ENCODE results near the gene S100A5.

The S100A5 gene

DNA sequence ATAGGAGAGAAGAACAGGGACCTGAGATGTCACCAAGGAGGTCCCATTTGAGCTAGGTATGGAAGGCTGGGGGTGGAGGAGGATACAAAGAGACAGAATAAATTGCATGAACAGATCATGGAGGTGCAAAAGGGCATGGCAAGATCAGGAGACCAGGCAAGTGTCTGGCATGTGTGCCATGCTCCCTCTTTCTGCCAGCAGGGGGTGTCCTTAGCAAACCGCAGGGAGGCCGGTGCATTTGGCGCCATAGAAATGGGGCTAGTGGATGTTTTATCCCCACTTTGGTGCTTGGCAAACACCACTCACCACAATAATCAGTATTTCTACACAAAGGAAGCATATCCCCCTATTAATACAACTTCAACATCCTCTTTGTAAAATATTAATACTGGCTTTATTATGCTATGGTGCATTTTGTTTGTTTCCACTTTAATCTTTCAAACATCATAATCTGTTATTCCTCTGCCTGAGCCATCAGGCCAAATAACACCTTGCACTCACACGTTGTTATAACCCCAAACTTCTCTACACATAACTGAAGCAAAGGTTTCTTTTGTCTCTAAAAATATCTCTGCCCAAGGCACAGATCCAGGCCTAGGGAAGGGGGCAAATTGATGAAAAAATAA, 30.9 kb downstream of the S100A5 start:
- H3K4me1 ChIP-seq (ENCODE audit: control insufficient read depth in 1 of 2, insufficient read depth in 2 of 2, low read length in 2 of 2): peaks cover 25 to 33% of the 10 kb centered on the region in 2 donors
- H3K36me3 ChIP-seq (ENCODE audit: control insufficient read depth in 1 of 2, insufficient read depth in 2 of 2, low read length in 2 of 2): no peaks in the 10 kb centered on the region
- H3K9me3 ChIP-seq (ENCODE audit: control insufficient read depth in 1 of 2, low read length in 2 of 2): no peaks in the 10 kb centered on the region
- no peak overlapping the region for H3K27ac ChIP-seq (ENCODE audit: low read depth, low read length)
- H3K9ac ChIP-seq (ENCODE audit: low read depth in 1 of 2, low read length in 2 of 2): no peak overlapping the region
- no peak overlapping the region for H3K4me3 ChIP-seq (ENCODE audit: low read depth in 1 of 2, low read length in 2 of 2)
- H3K27me3 ChIP-seq (ENCODE audit: control insufficient read depth in 1 of 2, insufficient read depth in 2 of 2, low read length in 2 of 2): no peaks in the 10 kb centered on the region

GRCh38 chr1:153509036-153509435, 31.7 kb downstream of the S100A5 start:
- H3K4me3 ChIP-seq (ENCODE audit: low read depth in 1 of 2, low read length in 2 of 2): no peak overlapping the region
- H3K36me3 ChIP-seq (ENCODE audit: control insufficient read depth in 1 of 2, insufficient read depth in 2 of 2, low read length in 2 of 2): no peaks in the 10 kb centered on the region
- H3K27me3 ChIP-seq (ENCODE audit: control insufficient read depth in 1 of 2, insufficient read depth in 2 of 2, low read length in 2 of 2): no peaks in the 10 kb centered on the region
- H3K27ac ChIP-seq (ENCODE audit: low read depth, low read length): no peak overlapping the region
- H3K9ac ChIP-seq (ENCODE audit: low read depth in 1 of 2, low read length in 2 of 2): no peak overlapping the region
- peaks cover 25 to 33% of the 10 kb centered on the region in 2 donors for H3K4me1 ChIP-seq (ENCODE audit: control insufficient read depth in 1 of 2, insufficient read depth in 2 of 2, low read length in 2 of 2)
- no peaks in the 10 kb centered on the region for H3K9me3 ChIP-seq (ENCODE audit: control insufficient read depth in 1 of 2, low read length in 2 of 2)

- peaks cover 24 to 31% of the 10 kb centered on the region in 2 donors for H3K4me1 ChIP-seq (ENCODE audit: control insufficient read depth in 1 of 2, insufficient read depth in 2 of 2, low read length in 2 of 2)
- H3K9me3 ChIP-seq (ENCODE audit: control insufficient read depth in 1 of 2, low read length in 2 of 2): no peaks in the 10 kb centered on the region
- H3K27me3 ChIP-seq (ENCODE audit: control insufficient read depth in 1 of 2, insufficient read depth in 2 of 2, low read length in 2 of 2): no peaks in the 10 kb centered on the region
- no peak overlapping the region for H3K27ac ChIP-seq (ENCODE audit: low read depth, low read length)
- H3K4me3 ChIP-seq (ENCODE audit: low read depth in 1 of 2, low read length in 2 of 2): no peak overlapping the region
- no peak overlapping the region for H3K9ac ChIP-seq (ENCODE audit: low read depth in 1 of 2, low read length in 2 of 2)
- no peaks in the 10 kb centered on the region for H3K36me3 ChIP-seq (ENCODE audit: control insufficient read depth in 1 of 2, insufficient read depth in 2 of 2, low read length in 2 of 2)
Observed at GRCh38 chr1:153507926-153508583, 32.7 kb downstream of the S100A5 start.

GRCh38 chr1:153506831-153507413, 33.8 kb downstream of the S100A5 start:
- no peaks in the 10 kb centered on the region for H3K27me3 ChIP-seq (ENCODE audit: control insufficient read depth in 1 of 2, insufficient read depth in 2 of 2, low read length in 2 of 2)
- H3K27ac ChIP-seq (ENCODE audit: low read depth, low read length): peak overlapping the region; percentile 62
- H3K9me3 ChIP-seq (ENCODE audit: control insufficient read depth in 1 of 2, low read length in 2 of 2): no peaks in the 10 kb centered on the region
- H3K9ac ChIP-seq (ENCODE audit: low read depth in 1 of 2, low read length in 2 of 2): peak overlapping the region in 1 of 2 donors; percentile 20
- peaks cover 18 to 19% of the 10 kb centered on the region in 2 donors for H3K4me1 ChIP-seq (ENCODE audit: control insufficient read depth in 1 of 2, insufficient read depth in 2 of 2, low read length in 2 of 2)
- no peak overlapping the region for H3K4me3 ChIP-seq (ENCODE audit: low read depth in 1 of 2, low read length in 2 of 2)
- no peaks in the 10 kb centered on the region for H3K36me3 ChIP-seq (ENCODE audit: control insufficient read depth in 1 of 2, insufficient read depth in 2 of 2, low read length in 2 of 2)

GRCh38 chr1:153506386-153506785, 34.3 kb downstream of the S100A5 start:
- Histone ChIP-seq H3K9me3 (ENCODE audit: control insufficient read depth in 1 of 2, low read length in 2 of 2) (no peaks in the 10 kb centered on the region), H3K4me3 (ENCODE audit: low read depth in 1 of 2, low read length in 2 of 2) (no peak overlapping the region), H3K9ac (ENCODE audit: low read depth in 1 of 2, low read length in 2 of 2) (no peak overlapping the region), H3K27me3 (ENCODE audit: control insufficient read depth in 1 of 2, insufficient read depth in 2 of 2, low read length in 2 of 2) (no peaks in the 10 kb centered on the region), H3K4me1 (ENCODE audit: control insufficient read depth in 1 of 2, insufficient read depth in 2 of 2, low read length in 2 of 2) (peaks cover 18 to 19% of the 10 kb centered on the region in 2 donors), H3K27ac (ENCODE audit: low read depth, low read length) (no peak overlapping the region), H3K36me3 (ENCODE audit: control insufficient read depth in 1 of 2, insufficient read depth in 2 of 2, low read length in 2 of 2) (no peaks in the 10 kb centered on the region)

DNA sequence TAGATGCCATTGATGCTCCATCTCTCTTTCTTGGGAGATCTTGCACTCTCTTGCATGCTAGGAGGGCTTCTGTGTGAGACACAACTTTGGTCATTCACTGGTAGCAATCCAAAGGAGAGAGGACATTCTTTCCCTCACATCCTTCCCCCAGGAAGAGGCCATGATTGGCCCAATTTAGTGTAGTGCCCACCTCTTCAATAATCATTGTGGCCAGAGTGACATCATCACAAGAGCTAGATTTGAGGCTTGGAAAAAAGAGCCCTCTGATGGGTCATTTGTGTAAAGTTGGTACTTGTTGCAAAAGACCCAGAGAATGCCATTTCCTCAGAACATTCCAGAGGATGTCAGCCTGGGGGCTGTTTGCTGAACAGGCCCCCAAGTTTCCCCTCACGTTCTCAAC, 35.2 kb downstream of the S100A5 start:
- no peaks in the 10 kb centered on the region for H3K27me3 ChIP-seq (ENCODE audit: control insufficient read depth in 1 of 2, insufficient read depth in 2 of 2, low read length in 2 of 2)
- H3K9me3 ChIP-seq (ENCODE audit: control insufficient read depth in 1 of 2, low read length in 2 of 2): no peaks in the 10 kb centered on the region
- peaks cover 18 to 19% of the 10 kb centered on the region in 2 donors for H3K4me1 ChIP-seq (ENCODE audit: control insufficient read depth in 1 of 2, insufficient read depth in 2 of 2, low read length in 2 of 2)
- H3K9ac ChIP-seq (ENCODE audit: low read depth in 1 of 2, low read length in 2 of 2): no peak overlapping the region
- no peak overlapping the region for H3K27ac ChIP-seq (ENCODE audit: low read depth, low read length)
- H3K4me3 ChIP-seq (ENCODE audit: low read depth in 1 of 2, low read length in 2 of 2): no peak overlapping the region
- H3K36me3 ChIP-seq (ENCODE audit: control insufficient read depth in 1 of 2, insufficient read depth in 2 of 2, low read length in 2 of 2): no peaks in the 10 kb centered on the region

DNA sequence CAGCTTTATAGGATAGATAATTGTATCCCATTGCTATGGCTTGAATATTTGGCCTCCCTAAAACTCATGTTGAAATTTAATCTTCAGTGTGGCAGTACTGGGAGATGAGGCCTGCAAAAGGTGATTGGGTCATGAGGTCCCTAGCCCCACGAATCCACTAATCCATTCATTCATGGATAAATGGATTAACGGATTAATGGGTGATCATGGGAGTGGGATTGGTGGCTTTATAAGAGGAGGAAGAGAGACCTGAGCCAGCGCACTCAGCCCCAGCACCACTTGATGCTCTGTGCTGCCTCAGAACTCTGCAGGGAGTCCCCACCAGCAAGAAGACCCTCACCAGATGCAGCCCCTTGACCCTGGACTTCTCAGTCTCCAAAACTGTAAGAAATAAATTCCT, 37.0 kb downstream of the S100A5 start:
- peaks cover 18 to 19% of the 10 kb centered on the region in 2 donors for H3K4me1 ChIP-seq (ENCODE audit: control insufficient read depth in 1 of 2, insufficient read depth in 2 of 2, low read length in 2 of 2)
- H3K4me3 ChIP-seq (ENCODE audit: low read depth in 1 of 2, low read length in 2 of 2): no peak overlapping the region
- no peak overlapping the region for H3K9ac ChIP-seq (ENCODE audit: low read depth in 1 of 2, low read length in 2 of 2)
- H3K9me3 ChIP-seq (ENCODE audit: control insufficient read depth in 1 of 2, low read length in 2 of 2): no peaks in the 10 kb centered on the region
- no peak overlapping the region for H3K27ac ChIP-seq (ENCODE audit: low read depth, low read length)
- H3K36me3 ChIP-seq (ENCODE audit: control insufficient read depth in 1 of 2, insufficient read depth in 2 of 2, low read length in 2 of 2): no peaks in the 10 kb centered on the region
- no peaks in the 10 kb centered on the region for H3K27me3 ChIP-seq (ENCODE audit: control insufficient read depth in 1 of 2, insufficient read depth in 2 of 2, low read length in 2 of 2)

DNA sequence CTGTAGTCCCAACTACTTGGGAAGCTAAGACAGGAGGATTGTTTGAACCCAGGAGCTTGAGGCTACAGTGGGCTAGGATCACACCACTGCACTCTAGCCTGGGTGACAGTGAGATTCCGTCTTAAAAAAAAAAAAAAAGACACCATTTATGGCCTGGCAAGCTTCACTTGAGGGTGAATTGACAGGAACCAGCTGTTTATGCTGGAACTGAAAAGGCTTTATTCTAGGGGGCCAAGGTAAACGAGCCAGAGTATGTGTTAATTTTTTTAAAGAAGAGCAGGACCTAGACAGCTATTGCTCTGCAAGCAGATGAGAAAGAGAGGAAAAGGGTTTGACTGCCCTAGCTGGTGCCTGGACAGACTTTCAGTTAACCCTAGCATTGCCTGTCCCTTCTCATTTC, 42.0 kb downstream of the S100A5 start:
- Histone ChIP-seq H3K36me3 (ENCODE audit: control insufficient read depth in 1 of 2, insufficient read depth in 2 of 2, low read length in 2 of 2) (no peaks in the 10 kb centered on the region), H3K27ac (ENCODE audit: low read depth, low read length) (no peak overlapping the region), H3K4me1 (ENCODE audit: control insufficient read depth in 1 of 2, insufficient read depth in 2 of 2, low read length in 2 of 2) (no peaks in the 10 kb centered on the region), H3K27me3 (ENCODE audit: control insufficient read depth in 1 of 2, insufficient read depth in 2 of 2, low read length in 2 of 2) (no peaks in the 10 kb centered on the region), H3K9ac (ENCODE audit: low read depth in 1 of 2, low read length in 2 of 2) (no peak overlapping the region), H3K9me3 (ENCODE audit: control insufficient read depth in 1 of 2, low read length in 2 of 2) (no peaks in the 10 kb centered on the region), H3K4me3 (ENCODE audit: low read depth in 1 of 2, low read length in 2 of 2) (no peak overlapping the region)

- no peaks in the 10 kb centered on the region for H3K9me3 ChIP-seq (ENCODE audit: control insufficient read depth in 1 of 2, low read length in 2 of 2)
- H3K27ac ChIP-seq (ENCODE audit: low read depth, low read length): no peak overlapping the region
- no peak overlapping the region for H3K4me3 ChIP-seq (ENCODE audit: low read depth in 1 of 2, low read length in 2 of 2)
- no peaks in the 10 kb centered on the region for H3K36me3 ChIP-seq (ENCODE audit: control insufficient read depth in 1 of 2, insufficient read depth in 2 of 2, low read length in 2 of 2)
- no peak overlapping the region for H3K9ac ChIP-seq (ENCODE audit: low read depth in 1 of 2, low read length in 2 of 2)
- H3K27me3 ChIP-seq (ENCODE audit: control insufficient read depth in 1 of 2, insufficient read depth in 2 of 2, low read length in 2 of 2): no peaks in the 10 kb centered on the region
- H3K4me1 ChIP-seq (ENCODE audit: control insufficient read depth in 1 of 2, insufficient read depth in 2 of 2, low read length in 2 of 2): peaks cover 0 to 4% of the 10 kb centered on the region in 2 donors
Observed at GRCh38 chr1:153495536-153495935, 45.2 kb downstream of the S100A5 start.

GRCh38 chr1:153494976-153495535, 45.7 kb downstream of the S100A5 start:
- no peak overlapping the region for H3K27ac ChIP-seq (ENCODE audit: low read depth, low read length)
- H3K4me3 ChIP-seq (ENCODE audit: low read depth in 1 of 2, low read length in 2 of 2): no peak overlapping the region
- H3K9me3 ChIP-seq (ENCODE audit: control insufficient read depth in 1 of 2, low read length in 2 of 2): no peaks in the 10 kb centered on the region
- no peaks in the 10 kb centered on the region for H3K27me3 ChIP-seq (ENCODE audit: control insufficient read depth in 1 of 2, insufficient read depth in 2 of 2, low read length in 2 of 2)
- peaks cover 0 to 6% of the 10 kb centered on the region in 2 donors for H3K4me1 ChIP-seq (ENCODE audit: control insufficient read depth in 1 of 2, insufficient read depth in 2 of 2, low read length in 2 of 2)
- no peak overlapping the region for H3K9ac ChIP-seq (ENCODE audit: low read depth in 1 of 2, low read length in 2 of 2)
- H3K36me3 ChIP-seq (ENCODE audit: control insufficient read depth in 1 of 2, insufficient read depth in 2 of 2, low read length in 2 of 2): no peaks in the 10 kb centered on the region

Data from duodenal mucosa (tissue), 2 donors.